Activated T-cell treated with anti-CD3 and anti-CD28 coated beads, Interleukin-2, amount 50 U/mL, for 24 hours (primary cell): ENCODE data around the gene CAPZA1.
A peak's percentile ranks its signal among the peaks of the same experiment; 100 is the strongest.
"Not testable (repeated sequence)": the region's sequence is repeated elsewhere in the genome, so short reads cannot be mapped to it uniquely, and the experiment has no call there.

Source experiments
- DNase-seq: peaks from one replicate; pipeline ENCODE4 v3.0.0-alpha.2; 2020
- H3K27ac Mint-ChIP-seq: 2 replicates; pipeline ENCODE4 v1.8.0; 2020; ENCODE audit warnings: mild to moderate bottlenecking, mixed read lengths
- H3K27me3 Mint-ChIP-seq: 2 replicates; pipeline ENCODE4 v1.8.0; 2020; ENCODE audit warnings: mixed read lengths
- H3K36me3 Mint-ChIP-seq: 2 replicates; pipeline ENCODE4 v1.8.0; 2020; ENCODE audit warnings: low read depth, mixed read lengths
- H3K4me1 Mint-ChIP-seq: 2 replicates; pipeline ENCODE4 v1.8.0; 2020; ENCODE audit warnings: low read depth, mixed read lengths
- H3K4me3 Mint-ChIP-seq: 2 replicates; pipeline ENCODE4 v1.8.0; 2020; ENCODE audit warnings: mild to moderate bottlenecking, moderate library complexity, mixed read lengths
- H3K9me3 Mint-ChIP-seq: 2 replicates; pipeline ENCODE4 v1.8.0; 2020; ENCODE audit warnings: mixed read lengths

CAPZA1 gene

GRCh38 chr1:112638110-112638428 lies 18.4 kb downstream of the CAPZA1 start:
- no peaks in the 10 kb centered on the region for H3K27me3 Mint-ChIP-seq
- H3K36me3 Mint-ChIP-seq = peaks cover 56% of the 10 kb centered on the region
- peak overlapping the region; percentile 77 for H3K27ac Mint-ChIP-seq
- H3K4me3 Mint-ChIP-seq = no peak overlapping the region
- no peaks in the 10 kb centered on the region for H3K9me3 Mint-ChIP-seq
- peaks cover 63% of the 10 kb centered on the region for H3K4me1 Mint-ChIP-seq
- no peak for DNase-seq

GRCh38 chr1:112640437-112640836 lies 20.8 kb downstream of the CAPZA1 start:
- not testable (repeated sequence) for DNase-seq, H3K27me3 Mint-ChIP-seq, H3K27ac Mint-ChIP-seq, H3K4me3 Mint-ChIP-seq, H3K9me3 Mint-ChIP-seq
- Mint-ChIP-seq H3K36me3 (peaks cover 59% of the 10 kb centered on the region), H3K4me1 (peaks cover 58% of the 10 kb centered on the region)

GRCh38 chr1:112643080-112643479 lies 23.4 kb downstream of the CAPZA1 start:
- Mint-ChIP-seq H3K36me3 (peaks cover 70% of the 10 kb centered on the region), H3K9me3 (no peaks in the 10 kb centered on the region), H3K4me3 (no peak overlapping the region), H3K4me1 (peaks cover 52% of the 10 kb centered on the region), H3K27ac (peak overlapping the region; percentile 76), H3K27me3 (no peaks in the 10 kb centered on the region)
- DNase-seq = no peak

GRCh38 chr1:112646225-112646624 lies 26.6 kb downstream of the CAPZA1 start:
- peaks cover 92% of the 10 kb centered on the region for H3K36me3 Mint-ChIP-seq
- H3K27me3 Mint-ChIP-seq = no peaks in the 10 kb centered on the region
- DNase-seq = no peak
- no peak overlapping the region for H3K4me3 Mint-ChIP-seq
- peak overlapping the region; percentile 73 for H3K27ac Mint-ChIP-seq
- peaks cover 64% of the 10 kb centered on the region for H3K4me1 Mint-ChIP-seq
- no peaks in the 10 kb centered on the region for H3K9me3 Mint-ChIP-seq

GRCh38 chr1:112651205-112651604 lies 31.6 kb downstream of the CAPZA1 start:
- no peak overlapping the region for H3K4me3 Mint-ChIP-seq
- no peaks in the 10 kb centered on the region for H3K27me3 Mint-ChIP-seq
- peaks cover 39% of the 10 kb centered on the region for H3K4me1 Mint-ChIP-seq
- peak overlapping the region; percentile 74 for H3K27ac Mint-ChIP-seq
- H3K9me3 Mint-ChIP-seq = no peaks in the 10 kb centered on the region
- DNase-seq = no peak
- peaks cover 81% of the 10 kb centered on the region for H3K36me3 Mint-ChIP-seq

DNA sequence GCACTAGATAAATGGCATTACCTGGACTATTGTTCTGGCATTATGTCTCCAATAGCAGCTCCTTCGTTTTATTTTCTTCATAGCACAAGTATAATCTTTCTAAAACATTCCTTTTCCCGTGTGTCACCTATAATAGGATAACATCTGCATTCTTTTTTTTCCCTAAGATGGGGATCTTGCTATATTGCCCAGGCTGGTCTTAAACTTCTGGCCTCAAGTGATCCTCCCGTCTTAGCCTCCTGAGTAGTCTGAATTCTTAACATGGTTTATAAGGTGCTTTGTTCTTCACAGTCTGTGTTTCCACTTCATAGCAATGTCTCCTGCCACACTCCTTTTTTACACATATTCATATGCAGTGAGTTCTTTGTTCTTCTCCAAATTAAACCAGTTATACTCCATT lies 46.2 kb downstream of the CAPZA1 start:
- Mint-ChIP-seq H3K9me3 (no peaks in the 10 kb centered on the region), H3K4me3 (no peak overlapping the region), H3K4me1 (peaks cover 40% of the 10 kb centered on the region), H3K36me3 (peaks cover 96% of the 10 kb centered on the region), H3K27ac (peak overlapping the region; percentile 56), H3K27me3 (no peaks in the 10 kb centered on the region)
- DNase-seq = no peak

DNA sequence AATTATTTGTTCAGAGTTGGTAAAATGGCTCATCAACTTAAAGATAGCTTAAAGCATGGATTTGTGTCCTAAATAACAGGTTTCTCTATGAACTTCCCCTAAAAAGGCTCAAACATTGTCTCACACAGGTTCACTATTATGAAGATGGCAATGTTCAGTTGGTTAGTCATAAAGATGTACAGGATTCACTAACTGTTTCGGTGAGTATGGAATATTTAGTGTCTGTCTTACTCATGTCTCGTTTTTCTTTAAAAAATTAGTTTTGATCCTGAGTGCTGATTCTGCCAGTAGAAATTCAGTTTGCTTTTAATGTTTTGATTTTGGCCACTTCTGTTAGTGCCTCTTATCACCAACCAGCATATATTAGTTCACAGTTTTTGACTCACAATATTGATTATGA lies 47.3 kb downstream of the CAPZA1 start:
- Mint-ChIP-seq H3K27ac (peak overlapping the region; percentile 89), H3K27me3 (no peaks in the 10 kb centered on the region), H3K4me1 (peaks cover 40% of the 10 kb centered on the region), H3K4me3 (no peak overlapping the region), H3K36me3 (peaks cover 96% of the 10 kb centered on the region), H3K9me3 (no peaks in the 10 kb centered on the region)
- no peak for DNase-seq

- peaks cover 64% of the 10 kb centered on the region for H3K4me1 Mint-ChIP-seq
- peak overlapping the region; percentile 24 for H3K27ac Mint-ChIP-seq
- no peaks in the 10 kb centered on the region for H3K9me3 Mint-ChIP-seq
- peaks cover 85% of the 10 kb centered on the region for H3K36me3 Mint-ChIP-seq
- H3K4me3 Mint-ChIP-seq = no peak overlapping the region
- DNase-seq = no peak
- no peaks in the 10 kb centered on the region for H3K27me3 Mint-ChIP-seq
These were observed 52.4 kb downstream of the CAPZA1 start for GRCh38 chr1:112672009-112672408.

GRCh38 chr1:112672842-112673241 lies 53.2 kb downstream of the CAPZA1 start:
- no peak for DNase-seq
- H3K4me3 Mint-ChIP-seq = no peak overlapping the region
- peaks cover 77% of the 10 kb centered on the region for H3K36me3 Mint-ChIP-seq
- no peak overlapping the region for H3K27ac Mint-ChIP-seq
- H3K9me3 Mint-ChIP-seq = no peaks in the 10 kb centered on the region
- H3K4me1 Mint-ChIP-seq = peaks cover 62% of the 10 kb centered on the region
- no peaks in the 10 kb centered on the region for H3K27me3 Mint-ChIP-seq

DNA sequence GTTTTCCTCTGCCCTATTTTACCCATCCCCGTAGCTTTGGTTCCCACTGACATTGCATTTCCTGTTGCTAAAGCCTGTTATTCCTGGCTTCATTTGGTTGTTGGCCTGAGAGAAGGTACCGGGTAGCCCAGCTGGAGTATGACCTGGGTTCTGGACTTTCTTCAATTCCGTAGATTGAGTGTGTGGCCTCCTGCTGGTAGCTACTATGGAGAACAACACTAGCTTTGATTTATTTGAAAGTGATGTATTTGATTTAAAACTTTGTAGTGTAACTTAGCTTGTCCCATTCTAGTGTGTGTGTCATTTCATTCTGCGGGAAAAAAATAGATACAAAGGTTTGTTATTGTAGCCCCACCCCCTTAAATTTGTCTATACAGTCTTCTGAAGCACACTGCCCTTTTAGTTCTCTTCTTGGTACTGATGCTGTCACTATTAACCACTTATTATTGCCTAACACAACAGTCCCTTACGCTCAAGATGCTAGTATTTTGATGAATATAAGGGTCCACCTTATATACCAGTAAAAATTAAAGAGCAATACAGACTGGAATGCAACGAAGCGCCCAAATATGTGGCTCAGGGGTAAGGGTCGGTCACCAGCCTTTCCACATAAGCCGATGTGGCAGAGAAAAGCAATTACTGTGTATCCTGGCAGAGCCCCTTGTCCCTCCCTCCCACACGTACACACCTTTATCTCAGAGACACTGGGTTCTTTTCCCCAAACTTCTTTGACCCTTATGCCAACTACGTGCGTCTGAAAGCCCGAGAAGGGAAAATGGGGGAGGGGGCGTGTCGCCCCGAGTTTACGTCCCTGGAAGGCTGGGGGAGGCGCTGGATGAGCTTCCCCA lies 54.2 kb downstream of the CAPZA1 start:
- Mint-ChIP-seq H3K4me3 (peak overlapping the region; percentile 95), H3K4me1 (peaks cover 61% of the 10 kb centered on the region), H3K27ac (peak overlapping the region; percentile 97), H3K27me3 (no peaks in the 10 kb centered on the region), H3K36me3 (peaks cover 67% of the 10 kb centered on the region), H3K9me3 (no peaks in the 10 kb centered on the region)
- DNase-seq = no peak

GRCh38 chr1:112674440-112674985 lies 54.9 kb downstream of the CAPZA1 start, which contains the start of gene MOV10:
TSS of gene MOV10 (plus strand) at chr1:112674659. CDS start at chr1:112674913, 254 bp downstream.
- peaks cover 63% of the 10 kb centered on the region for H3K36me3 Mint-ChIP-seq

DNA sequence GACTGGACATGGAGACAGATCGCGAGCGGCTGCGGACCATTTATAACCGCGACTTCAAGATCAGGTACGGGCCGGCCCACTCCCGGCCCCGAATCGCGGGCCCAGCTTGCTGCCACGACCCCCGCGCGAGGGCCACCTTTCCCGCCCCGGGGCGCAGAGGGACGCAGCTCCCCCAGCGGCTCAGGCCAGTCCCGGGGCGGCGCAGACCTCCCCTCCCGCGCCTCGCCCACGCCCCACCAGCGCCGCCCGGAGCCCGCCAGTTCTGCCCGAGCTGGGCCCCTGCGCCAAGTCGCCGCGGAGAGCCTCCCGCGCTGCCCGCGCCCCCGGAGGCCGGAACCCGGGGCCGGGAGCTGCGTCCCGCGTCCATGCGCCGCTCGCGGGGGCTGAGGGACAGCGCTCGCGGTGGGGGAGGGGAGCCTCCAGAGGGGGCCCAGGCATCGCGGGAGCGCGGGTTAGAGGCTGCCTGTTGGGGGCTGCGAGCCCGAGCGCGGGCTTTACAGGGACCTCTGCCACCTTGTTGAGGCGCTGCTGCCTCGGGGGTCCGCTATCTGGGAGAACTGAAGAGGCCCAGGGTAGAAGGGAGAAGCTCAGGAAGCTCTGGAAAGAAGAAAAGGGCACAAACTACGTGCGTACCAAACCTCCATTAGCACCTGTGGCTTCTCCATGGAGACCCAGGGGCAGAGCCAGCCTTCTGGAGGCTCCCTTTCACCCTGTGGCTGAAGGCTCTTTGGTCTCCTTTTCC lies 55.5 kb downstream of the CAPZA1 start:
- Mint-ChIP-seq H3K27me3 (no peaks in the 10 kb centered on the region), H3K9me3 (no peaks in the 10 kb centered on the region), H3K27ac (peak overlapping the region; percentile 97), H3K4me1 (peaks cover 54% of the 10 kb centered on the region), H3K4me3 (peak overlapping the region; percentile 95), H3K36me3 (peaks cover 56% of the 10 kb centered on the region)
- peak; percentile 71 for DNase-seq

More at GRCh38 chr1:112674440-112674985, 54.9 kb downstream of the CAPZA1 start, which contains the start of gene MOV10:
- Mint-ChIP-seq H3K9me3 (no peaks in the 10 kb centered on the region), H3K27me3 (no peaks in the 10 kb centered on the region), H3K4me3 (peak within 1 kb of the TSS; percentile 95), H3K4me1 (peaks cover 58% of the 10 kb centered on the region), H3K27ac (peak within 1 kb of the TSS; percentile 97)
- DNase-seq = peak; percentile 73

DNA sequence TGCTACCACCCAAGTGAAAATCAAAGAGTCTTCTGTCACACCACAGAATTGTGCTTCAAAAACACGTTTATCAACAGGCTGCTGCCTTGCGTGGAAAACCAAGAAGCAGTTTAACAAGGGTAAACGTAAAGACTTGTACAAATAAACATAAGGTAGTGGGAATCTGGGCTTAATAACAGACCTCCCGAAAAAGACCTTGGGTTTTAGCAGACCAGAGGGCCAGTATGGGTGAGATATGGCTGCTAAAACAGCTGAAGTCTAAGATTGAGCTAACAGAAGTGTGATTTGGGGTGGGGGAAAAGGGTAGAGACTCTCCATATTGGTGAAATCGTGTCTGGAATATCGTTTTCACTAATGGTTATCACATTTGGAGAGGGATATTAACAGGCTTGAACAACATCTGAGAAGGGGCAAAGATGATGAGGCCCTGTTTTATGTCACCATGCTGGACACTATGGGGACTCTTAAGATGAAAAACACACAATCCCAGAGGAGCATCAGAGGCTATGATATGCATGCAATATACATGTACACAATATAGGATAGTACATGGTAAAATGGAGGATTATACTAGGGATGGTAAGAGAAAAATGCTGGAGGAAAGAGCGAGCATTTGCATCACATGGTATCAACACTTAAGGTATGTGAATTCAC lies 56.2 kb downstream of the CAPZA1 start:
- Mint-ChIP-seq H3K27ac (peak overlapping the region; percentile 87), H3K4me1 (peaks cover 54% of the 10 kb centered on the region), H3K27me3 (no peaks in the 10 kb centered on the region), H3K36me3 (peaks cover 49% of the 10 kb centered on the region), H3K9me3 (no peaks in the 10 kb centered on the region), H3K4me3 (peak overlapping the region; percentile 95)
- no peak for DNase-seq

GRCh38 chr1:112676543-112676942 lies 56.9 kb downstream of the CAPZA1 start:
- peak overlapping the region; percentile 87 for H3K27ac Mint-ChIP-seq
- H3K27me3 Mint-ChIP-seq = no peaks in the 10 kb centered on the region
- no peaks in the 10 kb centered on the region for H3K9me3 Mint-ChIP-seq
- peaks cover 42% of the 10 kb centered on the region for H3K36me3 Mint-ChIP-seq
- peaks cover 54% of the 10 kb centered on the region for H3K4me1 Mint-ChIP-seq
- DNase-seq = no peak
- peak overlapping the region; percentile 95 for H3K4me3 Mint-ChIP-seq
